Loucy (cell line): ENCODE results near the gene STT3B.

ENCODE experiments used
- H2AFZ ChIP-seq: fragments of 200-600 bp; sonication (generic); 2 replicates; pipeline ENCODE4 v1.6.0; 2016; ENCODE audit warnings: antibody characterized with exemption, mild to moderate bottlenecking, low read length, moderate library complexity
- H3F3A ChIP-seq: fragments of 200-600 bp; 2 replicates; pipeline ENCODE4 v1.6.0; 2016; ENCODE audit warnings: antibody characterized with exemption, low read depth, mild to moderate bottlenecking
- H3K27me3 ChIP-seq: fragments of 200-600 bp; sonication (generic); 2 replicates; pipeline ENCODE4 v1.6.1; 2014; ENCODE audit warnings: low read length, mild to moderate bottlenecking; ENCODE audit not compliant: insufficient read depth, poor library complexity, severe bottlenecking
- H3K36me3 ChIP-seq: fragments of 200-600 bp; sonication (generic); 2 replicates; pipeline ENCODE4 v1.6.1; 2016; ENCODE audit warnings: low read length; ENCODE audit not compliant: insufficient read depth
- H3K4me1 ChIP-seq: fragments of 200-600 bp; sonication (generic); 2 replicates; pipeline ENCODE4 v1.5.1; 2014; ENCODE audit warnings: low read length, mild to moderate bottlenecking; ENCODE audit not compliant: insufficient read depth, poor library complexity, severe bottlenecking
- H3K4me2 ChIP-seq: fragments of 200-600 bp; sonication (generic); 2 replicates; pipeline ENCODE4 v1.6.0; 2014; ENCODE audit warnings: antibody characterized with exemption, low read length, low read depth, mild to moderate bottlenecking; ENCODE audit not compliant: poor library complexity, severe bottlenecking
- H3K4me3 ChIP-seq: fragments of 200-600 bp; sonication (generic); 2 replicates; pipeline ENCODE4 v1.5.1; 2014; ENCODE audit warnings: low read length, mild to moderate bottlenecking, mixed read lengths; ENCODE audit not compliant: poor library complexity, severe bottlenecking
- H3K79me2 ChIP-seq: fragments of 200-600 bp; sonication (generic); 2 replicates; pipeline ENCODE4 v1.6.1; 2014; ENCODE audit warnings: low read length; ENCODE audit not compliant: insufficient read depth
- H3K9ac ChIP-seq: fragments of 200-600 bp; sonication (generic); 2 replicates; pipeline ENCODE4 v1.6.0; 2014; ENCODE audit warnings: mild to moderate bottlenecking, low read depth, low read length, moderate library complexity; ENCODE audit not compliant: poor library complexity, severe bottlenecking
- H3K9me2 ChIP-seq: fragments of 200-600 bp; sonication (generic); replicated peaks from 2 replicates; pipeline ENCODE4 v1.6.1; 2016; ENCODE audit warnings: low read depth, low read length, mixed read lengths
- H3K9me3 ChIP-seq: fragments of 200-600 bp; sonication (generic); 2 replicates; pipeline ENCODE4 v1.6.1; 2014; ENCODE audit warnings: mild to moderate bottlenecking, antibody characterized with exemption, low read length, low read depth; ENCODE audit not compliant: insufficient read depth
- H4K20me1 ChIP-seq: fragments of 200-600 bp; sonication (generic); 2 replicates; pipeline ENCODE4 v1.6.0; 2014; ENCODE audit warnings: antibody characterized with exemption, low read length, mild to moderate bottlenecking; ENCODE audit not compliant: insufficient read depth, poor library complexity, severe bottlenecking
- CTCF ChIP-seq: fragments of 200-600 bp; sonication (generic); conservative IDR thresholded peaks from 2 replicates; pipeline ENCODE4 v1.5.1; 2014; ENCODE audit warnings: mild to moderate bottlenecking, antibody characterized with exemption, low read length
- EZH2phosphoT487 ChIP-seq: fragments of 200-600 bp; IDR thresholded peaks from 2 replicates; pipeline ENCODE4 v1.6.1; 2018; ENCODE audit warnings: antibody characterized with exemption, mild to moderate bottlenecking, moderate library complexity, borderline replicate concordance

The STT3B gene

GRCh38 chr3:31486865-31487533, 45.7 kb upstream of the STT3B start:
- H4K20me1 ChIP-seq, result no peaks in the 10 kb centered on the region
- no peak for TF ChIP-seq CTCF
- TF ChIP-seq EZH2phosphoT487, result no peak
- H3K4me2 ChIP-seq, result no peak overlapping the region
- H3K4me3 ChIP-seq, result no peak overlapping the region
- H3K79me2 ChIP-seq, result no peaks in the 10 kb centered on the region
- no peak overlapping the region for H2AFZ ChIP-seq
- no peaks in the 10 kb centered on the region for H3K9me2 ChIP-seq
- no peak overlapping the region for H3K9ac ChIP-seq
- H3F3A ChIP-seq, result no peaks in the 10 kb centered on the region
- H3K36me3 ChIP-seq, result no peaks in the 10 kb centered on the region
- no peaks in the 10 kb centered on the region for H3K27me3 ChIP-seq
- H3K9me3 ChIP-seq, result peaks cover 8% of the 10 kb centered on the region; the same call in 1 of the 2 replicates
- H3K4me1 ChIP-seq, result peaks cover 14% of the 10 kb centered on the region

GRCh38 chr3:31488475-31489017, 44.2 kb upstream of the STT3B start:
- Histone ChIP-seq H3F3A (no peaks in the 10 kb centered on the region), H3K9me2 (no peaks in the 10 kb centered on the region), H3K9ac (no peak overlapping the region), H3K4me1 (peaks cover 14% of the 10 kb centered on the region), H3K36me3 (no peaks in the 10 kb centered on the region), H3K9me3 (peaks cover 8% of the 10 kb centered on the region; the same call in 1 of the 2 replicates), H3K4me2 (no peak overlapping the region), H3K27me3 (no peaks in the 10 kb centered on the region), H3K79me2 (no peaks in the 10 kb centered on the region), H2AFZ (no peak overlapping the region), H3K4me3 (no peak overlapping the region), H4K20me1 (no peaks in the 10 kb centered on the region)
- TF ChIP-seq EZH2phosphoT487 (no peak), CTCF (no peak)

GRCh38 chr3:31490502-31490901, 42.2 kb upstream of the STT3B start:
- TF ChIP-seq CTCF (no peak), EZH2phosphoT487 (no peak)
- H2AFZ ChIP-seq, result 0 out of 2 replicates have a peak overlapping the region, but pooled peaks have one; percentile 63
- H3K4me2 ChIP-seq, result no peak overlapping the region
- peaks cover 7% of the 10 kb centered on the region for H3K4me1 ChIP-seq
- no peak overlapping the region for H3K9ac ChIP-seq
- no peaks in the 10 kb centered on the region for H3K9me2 ChIP-seq
- peaks cover 8% of the 10 kb centered on the region; the same call in 1 of the 2 replicates for H3K9me3 ChIP-seq
- H3K36me3 ChIP-seq, result no peaks in the 10 kb centered on the region
- H3K4me3 ChIP-seq, result no peak overlapping the region
- no peaks in the 10 kb centered on the region for H3F3A ChIP-seq
- H3K27me3 ChIP-seq, result no peaks in the 10 kb centered on the region
- no peaks in the 10 kb centered on the region for H4K20me1 ChIP-seq
- H3K79me2 ChIP-seq, result no peaks in the 10 kb centered on the region
